DMS79 (cell line): ENCODE results near the gene SLC51B.
"Not testable (repeated sequence)": the region's sequence is repeated elsewhere in the genome, so short reads cannot be mapped to it uniquely, and the experiment has no call there.

Experiments
- DNase-seq: peaks from one replicate; lab custom pipeline; 2025; lab: John Stamatoyannopoulos, UW

Gene SLC51B

GRCh38 chr15:65066001-65066634, 20.9 kb downstream of the SLC51B start:
- DNase-seq, result no peak

GRCh38 chr15:65066635-65067316, 21.6 kb downstream of the SLC51B start:
- no peak for DNase-seq

GRCh38 chr15:65067317-65067644, 22.1 kb downstream of the SLC51B start:
- no peak for DNase-seq

- DNase-seq, result no peak
Observed at GRCh38 chr15:65067645-65068402, 22.6 kb downstream of the SLC51B start, which contains the start of gene RASL12. Gene RASL12 (minus strand): TSS chr15:65067991. CDS start chr15:65067835, 156 bp downstream.

GRCh38 chr15:65068403-65068788, 23.2 kb downstream of the SLC51B start:
- DNase-seq, result no peak

GRCh38 chr15:65069179-65069578, 24.0 kb downstream of the SLC51B start:
- DNase-seq, result no peak

GRCh38 chr15:65069779-65070546, 24.8 kb downstream of the SLC51B start:
- no peak for DNase-seq

GRCh38 chr15:65071381-65071811, 26.2 kb downstream of the SLC51B start:
- DNase-seq, result no peak

GRCh38 chr15:65072027-65072426, 26.8 kb downstream of the SLC51B start:
- no peak for DNase-seq

- DNase-seq, result no peak
Observed at GRCh38 chr15:65072617-65073016, 27.4 kb downstream of the SLC51B start.

GRCh38 chr15:65074946-65075345, 29.8 kb downstream of the SLC51B start:
- DNase-seq, result not testable (repeated sequence)

- not testable (repeated sequence) for DNase-seq
Observed at GRCh38 chr15:65075607-65076395, 30.6 kb downstream of the SLC51B start.

GRCh38 chr15:65076486-65077290, 31.5 kb downstream of the SLC51B start, which contains the start of gene KBTBD13:
Gene KBTBD13 (plus strand): TSS chr15:65076746. CDS start chr15:65076816, 70 bp downstream.
- DNase-seq, result no peak

- DNase-seq, result no peak
Observed at GRCh38 chr15:65077291-65077980, 32.2 kb downstream of the SLC51B start.

- DNase-seq, result no peak
Observed at GRCh38 chr15:65077981-65078352, 32.8 kb downstream of the SLC51B start.

- DNase-seq, result no peak
Observed at GRCh38 chr15:65079580-65079979, 34.4 kb downstream of the SLC51B start.

GRCh38 chr15:65081270-65081669, 36.1 kb downstream of the SLC51B start:
- no peak for DNase-seq

GRCh38 chr15:65081758-65082157, 36.6 kb downstream of the SLC51B start:
- DNase-seq, result no peak

GRCh38 chr15:65082303-65082953, 37.2 kb downstream of the SLC51B start:
- DNase-seq, result no peak
